NAMALWA (cell line): ENCODE results near the gene HIVEP3.

Experiments used
- DNase-seq: peaks from one replicate; pipeline ENCODE4 v3.0.0-alpha.2; 2015; ENCODE audit warnings: low spot score

HIVEP3 gene

DNA sequence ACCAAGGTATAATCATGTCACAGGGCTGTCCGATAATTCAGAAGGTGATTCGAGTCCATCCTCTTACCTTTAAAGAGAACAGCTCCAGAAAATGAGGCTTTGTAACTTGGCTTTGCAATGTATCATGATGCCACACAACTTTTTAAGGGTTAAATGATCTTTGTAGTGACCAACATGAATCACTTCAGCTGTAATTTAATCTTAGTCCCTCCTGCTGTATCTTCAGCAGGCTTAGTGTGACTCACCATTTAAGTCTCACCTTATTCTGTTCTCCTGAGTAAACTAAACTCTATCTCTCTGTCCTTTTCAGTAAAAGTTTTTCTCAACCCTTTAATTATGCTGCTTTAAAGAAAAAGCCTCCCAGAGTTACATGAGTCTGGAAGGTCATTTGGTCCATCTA, 1.9 kb upstream of the HIVEP3 start:
- DNase-seq, result no peak

DNA sequence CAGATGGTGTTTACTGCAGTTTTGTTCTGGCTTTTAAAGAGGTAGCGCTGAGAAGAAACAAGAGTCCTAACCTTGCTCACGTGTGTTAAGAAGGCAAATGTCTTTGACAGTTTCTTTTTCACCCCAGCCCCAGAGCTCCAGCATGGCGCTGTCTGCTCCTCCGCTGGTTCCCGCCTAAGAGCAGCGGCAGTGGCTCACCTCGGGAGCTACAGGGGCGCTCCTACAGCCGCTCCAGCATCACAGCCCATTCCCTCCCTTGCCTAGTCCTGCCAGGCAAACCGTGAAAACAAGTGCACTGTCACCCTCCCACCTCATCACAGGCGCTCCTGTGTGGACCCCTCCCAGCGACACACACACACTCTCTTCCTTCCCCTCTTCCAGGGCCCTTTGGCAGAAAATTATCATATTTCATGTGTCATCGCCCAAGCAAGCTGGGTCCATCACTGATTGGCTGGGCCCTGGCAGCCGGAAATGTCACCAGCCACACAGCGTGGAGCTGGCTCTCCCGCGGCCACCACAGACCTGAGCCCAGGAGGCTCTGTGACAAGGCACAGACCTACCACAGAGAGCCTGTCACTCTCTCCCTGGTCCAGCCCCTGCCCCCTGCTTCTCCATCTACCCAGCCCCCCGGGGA, 1.2 kb upstream of the HIVEP3 start:
- peak; percentile 13 for DNase-seq

DNA sequence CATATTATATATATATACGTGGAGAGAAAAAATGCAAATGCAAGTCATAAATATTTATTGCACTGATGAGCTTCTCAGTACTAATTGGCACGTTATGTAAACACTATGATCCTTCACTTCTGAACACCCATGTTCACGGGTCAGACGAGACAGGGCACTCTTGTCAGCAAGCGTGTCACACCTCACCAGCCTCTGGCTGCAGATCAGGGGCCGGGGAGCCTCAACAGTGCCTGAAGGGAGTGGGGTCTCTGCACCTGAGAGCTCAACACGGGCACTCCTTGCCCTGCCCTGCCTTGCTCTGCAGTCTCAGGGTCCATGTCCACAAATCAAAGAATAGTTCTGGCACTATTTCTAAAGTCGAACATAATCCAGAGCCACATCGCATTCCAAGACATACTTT, 409 bp upstream of the HIVEP3 start:
- no peak for DNase-seq

DNA sequence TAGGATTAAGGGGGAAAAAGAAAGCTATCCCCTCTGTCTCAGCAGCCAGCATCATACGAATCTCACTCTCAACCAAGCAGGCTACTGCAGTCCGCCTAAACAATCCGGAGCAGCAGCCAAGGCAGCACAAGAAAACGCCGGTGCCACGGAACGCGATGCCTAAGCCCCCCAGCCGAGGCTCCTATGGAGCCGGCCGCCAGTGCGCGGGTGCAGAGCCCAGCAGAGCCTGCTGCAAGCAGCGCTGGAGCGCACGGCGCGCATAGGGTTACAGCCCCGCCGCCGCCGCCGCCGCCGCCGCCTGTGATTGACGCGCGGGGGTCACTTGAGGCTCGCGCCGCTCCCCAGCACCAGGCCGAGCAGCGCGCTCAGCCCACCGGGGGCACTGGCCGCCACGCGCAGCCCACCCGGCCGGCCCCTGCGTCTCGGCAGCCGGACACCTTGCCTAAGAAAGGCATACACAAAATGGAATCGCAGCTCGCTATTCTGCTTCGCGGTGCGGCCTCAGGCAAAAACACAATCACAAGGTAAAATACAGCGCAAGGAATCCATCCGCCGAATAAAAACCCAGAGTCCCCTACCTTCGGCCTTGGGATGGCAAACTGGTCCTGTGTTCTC, 780 bp downstream of the HIVEP3 start:
- DNase-seq, result no peak

DNA sequence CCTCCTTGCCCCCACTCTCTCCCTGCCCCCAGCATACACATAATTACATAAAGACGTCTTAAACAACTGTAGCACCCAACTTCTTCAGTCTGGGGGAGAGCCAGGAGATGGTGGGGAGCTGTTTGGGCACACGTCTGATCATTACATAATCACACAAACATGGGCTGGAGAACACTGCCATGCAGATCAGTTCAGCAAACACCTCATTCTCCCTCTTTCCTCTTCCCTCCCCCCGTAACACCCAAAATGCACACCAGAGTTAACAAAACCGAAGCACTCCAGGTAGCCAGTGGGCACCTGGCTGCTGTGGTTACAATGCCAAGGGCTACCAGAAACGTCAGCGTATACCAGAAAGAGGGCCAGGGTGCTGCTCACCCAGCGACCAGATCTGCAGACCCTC, 1.6 kb downstream of the HIVEP3 start:
- no peak for DNase-seq

DNA sequence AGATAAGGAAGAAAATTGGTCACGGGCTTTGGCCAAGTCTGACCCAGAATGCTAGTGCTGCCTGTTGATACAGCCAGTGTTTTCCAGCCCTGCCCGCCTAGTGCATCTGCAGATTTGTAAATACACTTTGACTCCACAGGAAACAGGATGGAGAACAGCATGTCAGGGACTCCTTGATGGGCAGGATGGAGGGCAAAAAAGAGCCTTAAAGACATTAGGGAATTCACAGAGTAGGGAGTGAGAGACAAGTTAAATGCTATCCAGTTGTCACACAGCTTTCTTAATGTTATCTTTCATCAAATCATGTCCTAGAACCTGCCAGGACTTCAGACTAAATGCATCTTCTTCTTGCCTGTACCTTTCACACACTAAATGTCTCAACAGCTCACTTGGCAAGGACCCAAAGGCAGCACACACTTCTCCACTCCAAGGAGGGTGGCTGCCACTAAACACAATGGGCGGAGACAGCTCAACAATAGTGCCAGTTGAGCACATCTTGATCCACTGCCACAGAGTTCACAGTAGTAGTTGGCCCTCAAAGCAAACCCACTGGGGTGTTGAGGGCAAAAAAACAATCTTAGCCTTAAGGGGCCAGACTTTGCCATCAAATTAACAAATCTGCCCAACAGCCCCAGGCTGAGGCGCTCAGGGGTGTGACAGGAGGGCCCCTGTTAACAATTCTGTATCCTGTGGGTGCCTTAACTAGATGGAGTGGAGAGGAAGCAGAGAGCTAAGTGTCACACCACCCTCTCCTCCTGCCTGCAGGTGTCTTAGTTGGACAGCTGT, 2.7 kb downstream of the HIVEP3 start:
- DNase-seq, result no peak

DNA sequence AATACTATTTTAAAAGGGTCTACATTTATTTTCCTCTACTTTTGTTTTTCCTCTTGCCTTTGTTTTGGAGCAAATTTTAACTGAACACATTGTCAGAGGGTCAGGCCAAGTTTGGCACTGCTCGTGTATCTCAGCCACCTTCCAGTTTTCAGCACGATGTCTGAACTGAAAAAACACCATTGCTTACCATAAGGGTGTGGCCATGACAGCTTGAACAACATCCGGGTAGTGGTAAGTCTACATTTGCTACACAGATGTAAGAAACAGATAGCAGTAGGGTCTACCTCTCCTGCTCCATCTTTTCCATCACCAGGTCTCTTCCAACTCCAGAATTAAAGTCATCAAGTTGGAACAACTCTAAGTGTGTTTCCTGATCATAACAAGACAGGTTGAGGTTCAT, 4.2 kb downstream of the HIVEP3 start:
- no peak for DNase-seq

DNA sequence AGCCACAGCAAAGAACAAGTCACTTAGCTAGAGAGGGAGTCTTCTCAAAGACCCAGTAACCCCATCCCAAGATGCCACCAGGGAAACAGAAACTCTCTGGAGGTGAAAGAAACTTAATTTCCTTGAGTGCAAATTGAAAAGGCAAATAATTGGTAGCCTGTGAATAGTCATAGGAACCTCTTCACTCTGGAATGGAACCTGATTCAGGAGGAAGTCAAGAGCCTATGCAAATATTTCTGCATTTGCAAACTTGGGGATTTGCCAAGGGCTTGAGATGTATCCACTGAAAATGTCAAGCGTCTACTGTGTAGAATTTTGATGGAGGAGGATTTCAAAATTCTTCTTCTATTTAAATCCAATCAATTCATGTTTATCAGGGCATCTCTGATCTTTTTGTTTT, 5.7 kb downstream of the HIVEP3 start:
- DNase-seq, result no peak

DNA sequence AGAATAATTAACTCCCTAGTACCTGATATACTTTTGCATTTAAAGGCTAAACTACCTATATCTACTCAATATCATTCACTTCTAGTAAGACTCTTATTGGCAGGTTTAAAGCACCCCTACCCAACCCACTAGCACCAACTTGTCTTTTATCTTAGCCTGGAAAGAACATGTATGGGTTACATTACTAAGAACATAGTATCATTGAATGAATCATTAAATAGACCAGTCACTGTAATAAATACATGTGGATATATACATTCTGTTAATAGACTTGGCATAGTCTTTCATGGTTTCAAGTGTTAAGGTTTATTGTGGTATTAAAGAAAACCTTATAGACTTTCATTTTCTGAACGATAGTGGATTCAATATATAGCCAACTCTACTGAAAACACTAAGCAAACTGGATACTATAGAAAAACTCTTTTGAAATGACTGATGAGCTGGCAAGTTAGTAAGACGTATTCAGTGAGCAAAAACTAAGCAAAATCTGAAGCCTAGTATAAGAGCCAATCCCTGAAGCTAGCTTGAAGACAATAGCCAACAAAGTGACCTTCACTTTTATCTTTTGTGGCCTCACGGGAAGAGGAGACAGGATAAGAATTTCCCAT, 10.3 kb downstream of the HIVEP3 start:
- DNase-seq, result no peak

DNA sequence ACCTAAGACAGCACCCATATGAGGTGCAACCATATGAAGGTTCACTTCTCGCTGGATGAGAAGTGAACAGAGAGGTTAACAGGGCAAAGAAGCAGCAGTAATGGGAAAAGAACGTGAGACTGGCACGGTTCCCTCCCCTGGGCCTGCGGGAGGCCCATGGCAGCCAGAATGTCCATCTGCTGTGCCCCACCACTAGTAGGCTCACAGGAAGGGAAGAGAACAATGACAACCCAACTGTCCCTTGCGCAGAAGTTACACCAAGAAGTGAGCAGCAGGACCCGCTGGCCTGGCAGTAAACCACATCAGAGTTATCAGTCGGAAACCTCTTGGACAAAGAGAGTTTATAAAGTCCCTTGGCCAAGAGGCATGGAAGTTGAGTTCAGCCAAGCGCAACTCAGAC, 11.3 kb downstream of the HIVEP3 start:
- DNase-seq, result no peak

DNA sequence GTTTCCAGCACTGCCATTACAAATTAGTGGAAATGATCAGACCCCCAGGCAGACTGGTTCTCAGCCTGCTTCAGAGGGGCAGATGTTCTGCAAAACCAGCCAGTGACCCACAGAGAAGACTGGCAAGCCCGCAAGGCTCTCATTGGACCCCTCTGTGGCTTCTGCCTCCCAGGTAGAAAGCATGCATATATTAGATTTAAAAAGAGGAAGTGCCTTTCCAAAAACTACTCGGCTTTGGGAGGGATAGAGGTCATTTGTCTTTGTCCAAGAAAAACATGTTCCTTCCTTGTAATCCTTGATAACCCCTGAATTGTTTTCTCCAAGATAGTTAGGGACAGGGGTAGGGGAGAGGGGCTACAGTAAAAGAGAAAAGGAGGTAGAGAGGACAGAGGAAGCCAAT, 11.8 kb downstream of the HIVEP3 start:
- no peak for DNase-seq

DNA sequence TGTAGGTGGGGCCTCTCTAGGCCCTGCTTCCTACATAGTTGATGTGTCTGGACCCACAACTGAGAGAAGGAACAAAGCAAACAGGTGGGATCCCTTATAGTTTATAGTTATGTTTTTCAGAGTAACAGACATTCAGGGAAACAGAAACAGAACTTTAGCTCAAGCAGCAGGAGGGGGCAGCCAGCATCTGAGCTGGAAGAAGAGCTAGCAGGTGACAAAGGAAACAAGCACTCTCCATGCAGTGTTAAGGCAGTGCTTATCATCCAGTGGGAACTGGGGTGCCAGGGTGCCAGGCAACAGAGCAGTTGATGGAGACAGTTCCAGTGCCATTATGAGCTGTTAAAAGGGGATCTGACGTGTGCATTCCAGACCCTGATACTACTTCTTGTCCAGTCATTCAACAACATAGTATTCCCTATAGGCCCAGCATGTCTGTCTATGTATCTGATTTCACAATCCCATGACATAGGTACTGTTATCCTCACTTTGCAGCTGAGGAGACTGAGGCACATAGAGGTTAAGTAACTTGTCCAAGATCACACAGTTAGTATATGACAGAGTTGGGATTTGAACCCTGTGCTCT, 13.5 kb downstream of the HIVEP3 start:
- no peak for DNase-seq

DNA sequence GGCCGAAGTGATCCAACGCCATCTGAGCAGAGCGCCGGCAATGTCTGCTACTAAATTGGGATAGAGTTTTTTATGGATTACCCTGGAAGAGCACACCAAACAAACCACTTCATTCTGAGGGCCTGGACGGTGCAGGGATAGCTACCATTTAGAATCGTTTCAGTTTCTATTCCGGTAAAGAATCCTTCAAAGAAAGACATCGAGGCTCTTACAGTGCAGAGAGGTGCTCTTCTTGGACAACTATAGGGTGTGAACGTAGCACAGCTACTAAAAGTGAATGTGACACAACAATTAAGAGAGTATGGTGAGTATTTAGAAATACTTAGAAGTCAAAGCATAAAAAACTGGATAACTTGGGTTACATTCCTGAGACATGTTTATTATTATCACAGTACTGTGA, 16.1 kb downstream of the HIVEP3 start:
- no peak for DNase-seq

DNA sequence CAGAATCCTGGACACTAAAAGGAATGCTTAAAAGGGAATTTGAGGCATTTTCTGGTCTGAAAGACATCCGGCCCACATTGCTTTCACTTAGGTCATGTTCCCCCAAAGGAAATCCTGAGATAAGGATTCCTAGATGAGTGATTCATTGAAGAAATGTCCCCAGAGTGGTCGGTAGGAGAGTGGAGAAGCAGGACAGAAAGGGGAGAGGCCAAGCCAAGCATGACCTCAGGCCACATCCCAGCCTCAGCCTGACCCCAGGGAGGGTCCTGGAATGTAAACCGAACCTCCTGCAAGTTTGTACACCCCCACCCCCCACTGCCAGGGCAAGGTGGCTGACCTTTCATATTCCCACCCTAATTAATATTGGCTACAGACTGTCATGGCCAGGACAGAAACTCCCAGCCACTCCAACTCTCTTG, 16.6 kb downstream of the HIVEP3 start:
- DNase-seq, result no peak

DNA sequence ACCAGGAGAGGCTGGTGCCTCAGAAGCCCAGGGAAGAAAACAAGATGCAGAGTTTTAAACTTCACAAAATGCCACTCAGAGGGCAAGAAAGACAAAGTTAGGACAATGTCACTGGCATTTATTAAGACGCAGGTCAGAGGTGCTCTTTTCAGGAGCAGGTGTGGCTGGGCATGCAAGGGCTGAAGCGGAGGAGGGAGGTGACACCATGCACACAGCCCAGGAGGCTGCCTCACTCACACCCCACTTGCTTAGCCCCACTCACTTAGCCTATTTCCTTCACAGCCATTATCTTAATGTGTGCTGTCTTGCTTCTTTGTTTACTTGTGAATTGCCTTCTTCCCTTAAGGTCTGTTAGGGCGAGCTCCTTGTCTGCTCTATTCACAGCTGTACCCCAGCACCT, 17.2 kb downstream of the HIVEP3 start:
- no peak for DNase-seq

DNA sequence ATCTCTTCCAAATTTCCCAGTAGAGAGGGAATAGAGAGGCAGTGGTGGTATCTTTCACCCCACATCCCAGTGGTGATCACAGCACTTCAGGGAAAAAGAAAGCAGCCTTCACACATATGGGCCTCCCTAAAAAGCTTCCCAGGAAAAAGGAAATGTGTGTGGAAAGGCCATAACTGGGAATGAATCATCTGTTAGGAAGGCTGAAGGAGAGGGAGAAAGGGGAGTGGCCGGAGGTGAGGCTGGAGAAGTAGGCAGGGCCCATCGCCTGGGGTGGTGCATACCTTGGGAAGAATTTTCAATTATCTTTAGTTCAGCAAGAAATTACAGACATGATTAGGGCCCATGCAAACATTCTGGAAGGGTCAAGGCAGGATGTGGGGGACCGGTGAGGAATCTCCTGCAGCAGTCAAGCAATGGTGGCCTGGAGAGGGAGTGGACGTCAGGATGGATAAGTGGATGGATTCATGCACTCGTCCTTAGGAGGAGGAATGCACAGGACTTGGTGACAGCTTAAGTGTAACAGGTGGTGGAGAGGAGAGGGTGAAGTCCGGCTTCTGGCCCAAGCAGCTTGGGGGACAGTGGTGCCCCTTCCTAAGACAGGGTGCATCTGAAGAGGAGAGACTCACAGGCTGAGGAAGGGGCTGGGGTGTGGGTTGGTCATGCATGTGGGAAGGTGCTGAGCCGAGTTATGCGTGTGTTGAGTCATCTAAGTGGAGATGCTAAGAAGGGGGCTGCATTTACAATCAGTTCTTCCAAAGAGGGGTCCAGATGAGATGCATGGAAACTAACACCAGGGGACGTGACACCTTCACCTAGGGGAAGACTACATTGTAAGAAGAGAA, 17.9 kb downstream of the HIVEP3 start:
- DNase-seq, result no peak

DNA sequence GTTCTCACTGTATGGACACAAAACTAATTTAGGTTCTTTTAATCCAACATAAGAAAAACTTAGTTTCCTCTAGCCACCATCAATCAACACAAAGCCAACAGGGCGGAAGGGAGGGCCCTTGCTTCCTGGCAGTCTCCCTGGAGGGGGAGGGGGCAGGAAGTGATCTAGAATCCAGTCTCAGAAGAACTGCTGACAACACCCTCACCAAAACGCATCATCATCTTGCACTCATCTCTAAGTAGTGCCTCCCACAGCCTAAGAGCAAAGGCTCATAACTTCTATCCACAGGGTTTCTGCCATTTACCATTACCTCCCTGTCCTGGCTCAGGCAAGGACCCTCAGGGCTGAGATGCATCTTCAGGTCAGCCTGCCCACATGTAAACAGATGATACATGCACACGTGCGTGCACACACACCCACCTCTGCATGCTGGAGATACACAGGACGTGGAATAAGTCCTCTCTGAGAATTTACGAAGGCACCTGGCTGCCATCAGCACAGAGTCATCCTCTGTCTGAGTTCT, 20.5 kb downstream of the HIVEP3 start:
- no peak for DNase-seq

DNA sequence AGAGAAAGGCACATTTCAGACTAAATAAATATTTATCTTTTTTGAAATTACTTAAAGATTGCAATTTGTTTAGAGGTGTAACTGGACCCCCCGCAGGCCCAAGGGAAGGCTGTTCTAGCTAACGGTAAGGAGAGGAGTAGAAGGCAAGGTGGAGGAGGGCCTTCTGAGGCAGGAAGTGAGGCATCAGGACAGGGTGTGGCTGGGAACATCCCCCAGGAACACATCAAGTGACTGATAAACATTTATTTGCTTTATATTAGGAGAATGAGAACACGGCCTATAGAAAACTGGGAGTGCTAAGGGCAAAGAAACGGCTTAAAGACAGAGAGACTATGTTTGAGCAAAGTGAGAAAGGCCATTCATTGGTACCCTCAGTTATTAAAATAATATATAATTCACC, 23.2 kb downstream of the HIVEP3 start:
- no peak for DNase-seq

DNA sequence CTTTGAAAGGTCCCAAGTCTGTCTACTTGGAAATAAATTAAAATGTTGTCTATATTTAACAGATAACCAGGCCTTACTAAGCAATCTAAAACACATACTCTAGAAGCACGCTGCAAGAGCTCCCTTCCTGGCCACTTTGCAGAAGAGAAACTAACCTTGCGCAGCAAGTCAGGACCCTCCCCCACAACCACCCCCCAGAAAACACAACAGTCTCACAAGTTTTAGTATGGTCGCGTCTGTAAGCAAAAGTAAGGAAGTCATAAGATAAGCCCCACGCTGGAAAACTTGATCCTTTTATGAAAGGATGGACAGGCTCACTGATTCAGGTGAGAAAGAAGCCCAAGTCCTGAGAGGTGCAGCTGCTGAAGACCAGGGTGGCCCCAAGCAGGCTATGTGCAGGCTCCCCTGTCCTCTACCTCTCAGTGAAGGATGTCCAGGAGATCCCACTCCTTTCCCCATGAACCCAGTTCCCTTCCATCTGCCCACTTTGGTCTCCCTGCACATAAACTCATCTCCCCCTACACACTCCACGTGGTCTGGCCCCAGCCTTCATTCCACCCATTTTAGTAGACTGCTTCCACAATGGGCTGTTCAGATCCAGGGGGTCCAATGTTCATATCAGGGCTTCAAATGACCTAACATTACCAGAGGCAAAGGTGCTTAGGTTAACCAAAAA, 23.8 kb downstream of the HIVEP3 start:
- no peak for DNase-seq

DNA sequence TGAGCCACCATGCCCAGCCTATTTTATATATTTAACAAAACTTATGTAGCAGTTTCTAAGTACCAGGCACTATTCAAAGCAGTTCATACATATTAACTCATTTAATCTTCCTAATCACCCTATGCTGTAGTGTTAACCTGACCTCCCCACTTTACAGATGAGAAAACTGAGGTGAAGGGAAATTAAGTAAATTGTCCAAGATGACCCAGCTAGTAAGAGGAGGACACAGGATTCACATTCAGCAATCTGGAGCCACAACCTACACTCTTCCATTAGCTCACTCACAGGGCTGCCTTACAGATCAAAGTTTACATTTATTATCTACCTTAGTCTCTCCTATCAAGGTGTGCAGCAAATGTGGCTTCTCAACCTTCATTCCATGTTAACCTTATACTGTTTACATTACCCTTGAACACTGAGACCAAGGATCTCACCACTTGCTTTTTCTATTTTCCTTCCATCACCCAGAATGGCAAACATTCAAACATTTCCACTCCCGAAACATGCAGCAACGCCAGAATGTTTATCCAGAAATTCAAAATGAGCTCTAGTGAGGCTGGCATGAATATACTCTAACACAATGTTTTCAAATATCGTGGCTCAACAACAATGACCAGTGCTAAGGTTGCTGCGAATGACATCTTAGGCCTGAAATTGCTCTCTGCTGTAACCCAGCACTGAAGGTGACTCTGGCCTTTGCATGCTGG, 24.5 kb downstream of the HIVEP3 start:
- DNase-seq, result no peak
